Gastroesophageal sphincter (tissue), 3 donors: ENCODE results near the gene CPN2.

Source experiments
- CTCF ChIP-seq, 4 experiments: fragments of 200-600 bp in 2 of 4; fragments of 450-650 bp in 2 of 4; sonication (generic) in 1 of 4; IDR thresholded peaks; one replicate each; pipeline ENCODE4 v1.5.1; 2017 to 2019; ENCODE audit warnings: antibody characterized with exemption in 4 of 4, mild to moderate bottlenecking in 2 of 4, moderate library complexity in 2 of 4
- EP300 ChIP-seq: sonication (generic); formaldehyde crosslinking; IDR thresholded peaks from one replicate; pipeline ENCODE4 v1.6.1; 2017; ENCODE audit warnings: antibody characterized with exemption, mild to moderate bottlenecking
- POLR2A ChIP-seq, 2 donors: fragments of 450-650 bp; IDR thresholded peaks; one replicate each; pipeline ENCODE4 v1.6.1; 2017; ENCODE audit warnings: antibody characterized with exemption in 2 of 2, mild to moderate bottlenecking in 2 of 2, moderate library complexity in 1 of 2
- POLR2AphosphoS5 ChIP-seq: sonication (generic); formaldehyde crosslinking; IDR thresholded peaks from one replicate; pipeline ENCODE4 v1.6.1; 2017; ENCODE audit warnings: antibody characterized with exemption

GRCh38 chr3:194375473-194376240, 24.5 kb upstream of the CPN2 start:
- TF ChIP-seq CTCF (IDR thresholded peaks at IDR 0.05) (no peak), POLR2A (IDR thresholded peaks at IDR 0.05) (no peak), POLR2AphosphoS5 (no peak), EP300 (no peak)
